GM23338 (cell line): ENCODE measurements around the gene DFFB. TPM values are rescaled to one million over a fixed set of nuclear protein-coding genes. Genes with fewer than 3 reads are reported as not detected.

Experiments
- ATAC-seq: fragments of 200-7000 bp; cut with Tn5 transposase; 3 replicates; pipeline ENCODE4 v1.9.1; 2020
- DNase-seq: peaks from one replicate; pipeline ENCODE4 v3.0.0-alpha.2; 2015; ENCODE audit warnings: low spot score
- H2AFZ ChIP-seq: fragments of 200-600 bp; sonication (generic); 2 replicates; pipeline ENCODE4 v1.8.0; 2016; ENCODE audit warnings: antibody characterized with exemption, mild to moderate bottlenecking, moderate library complexity
- H3F3A ChIP-seq: fragments of 200-600 bp; sonication (generic); replicated peaks from 2 replicates; pipeline ENCODE4 v1.8.0; 2017; ENCODE audit warnings: antibody characterized with exemption, mixed run types, low read depth
- H3K27ac ChIP-seq: fragments of 200-600 bp; sonication (generic); 2 replicates; pipeline ENCODE4 v1.6.1; 2016; ENCODE audit warnings: low read depth
- H3K27me3 ChIP-seq: fragments of 200-600 bp; sonication (generic); 2 replicates; pipeline ENCODE4 v1.8.0; 2016; ENCODE audit warnings: mild to moderate bottlenecking, mixed run types, moderate library complexity; ENCODE audit not compliant: insufficient read depth
- H3K36me3 ChIP-seq: fragments of 200-600 bp; sonication (generic); 2 replicates; pipeline ENCODE4 v1.8.0; 2016; ENCODE audit warnings: mild to moderate bottlenecking; ENCODE audit not compliant: insufficient read depth
- H3K4me1 ChIP-seq: fragments of 200-600 bp; sonication (generic); 2 replicates; pipeline ENCODE4 v1.8.0; 2016; ENCODE audit warnings: mild to moderate bottlenecking, moderate library complexity; ENCODE audit not compliant: insufficient read depth
- H3K4me2 ChIP-seq: fragments of 200-600 bp; sonication (generic); 2 replicates; pipeline ENCODE4 v1.7.1; 2017; ENCODE audit warnings: mixed run types
- H3K4me3 ChIP-seq: fragments of 200-600 bp; sonication (generic); 2 replicates; pipeline ENCODE4 v1.6.1; 2016; ENCODE audit warnings: mixed run types
- H3K79me2 ChIP-seq: fragments of 200-600 bp; sonication (generic); replicated peaks from 2 replicates; pipeline ENCODE4 v1.8.0; 2017; ENCODE audit warnings: mild to moderate bottlenecking; ENCODE audit not compliant: insufficient read depth
- H3K9me2 ChIP-seq: fragments of 200-600 bp; sonication (generic); 2 replicates; pipeline ENCODE4 v1.8.0; 2017; ENCODE audit not compliant: insufficient read depth
- H4K20me1 ChIP-seq: fragments of 200-600 bp; sonication (generic); replicated peaks from 2 replicates; pipeline ENCODE4 v1.8.0; 2017; ENCODE audit warnings: mild to moderate bottlenecking; ENCODE audit not compliant: insufficient read depth
- H3K27ac Mint-ChIP-seq: 2 replicates; pipeline ENCODE4 v1.8.0; 2020; ENCODE audit warnings: inconsistent platforms, mild to moderate bottlenecking, moderate library complexity, mixed read lengths
- H3K27me3 Mint-ChIP-seq: 3 replicates; pipeline ENCODE4 v1.8.0; 2022; ENCODE audit warnings: low read depth, mild to moderate bottlenecking, moderate library complexity, mixed read lengths, inconsistent platforms; ENCODE audit not compliant: insufficient read depth, poor library complexity
- H3K36me3 Mint-ChIP-seq: 3 replicates; pipeline ENCODE4 v1.8.0; 2021; ENCODE audit warnings: low read depth, mild to moderate bottlenecking, inconsistent platforms, moderate library complexity, mixed read lengths
- H3K4me1 Mint-ChIP-seq: 3 replicates; pipeline ENCODE4 v1.8.0; 2020; ENCODE audit warnings: mild to moderate bottlenecking, inconsistent platforms, mixed read lengths
- H3K4me3 Mint-ChIP-seq: 3 replicates; pipeline ENCODE4 v1.8.0; 2021; ENCODE audit warnings: moderate library complexity, mild to moderate bottlenecking, inconsistent platforms, mixed read lengths
- H3K9me3 Mint-ChIP-seq: 3 replicates; pipeline ENCODE4 v1.8.0; 2020; ENCODE audit warnings: moderate library complexity, mild to moderate bottlenecking, inconsistent platforms, mixed read lengths
- CREB1 ChIP-seq: fragments of 250-450 bp; sonication (Bioruptor Pico); IDR thresholded peaks from 2 replicates; pipeline ENCODE4 v1.5.0; 2020; ENCODE audit warnings: low read depth, mild to moderate bottlenecking, moderate library complexity
- CTCF ChIP-seq, 2 experiments: fragments of 200-600 bp in 1 of 2; sonication (generic) in 1 of 2; conservative IDR thresholded peaks; 2 replicates each; pipeline versions ENCODE4 v1.5.1 to v1.6.1; 2016 to 2017; ENCODE audit warnings: antibody characterized with exemption in 2 of 2, low read depth in 2 of 2, mild to moderate bottlenecking in 2 of 2, moderate library complexity in 1 of 2
- ETS1 ChIP-seq: IDR thresholded peaks from 2 replicates; pipeline ENCODE4 v1.6.1; 2016; ENCODE audit warnings: antibody characterized with exemption
- EZH2 ChIP-seq: fragments of 200-600 bp; sonication (generic); IDR thresholded peaks from one replicate; pipeline ENCODE4 v1.8.0; 2017; ENCODE audit warnings: antibody characterized with exemption, mild to moderate bottlenecking, low read depth; ENCODE audit not compliant: unreplicated experiment
- EZH2phosphoT487 ChIP-seq: fragments of 200-600 bp; sonication (generic); IDR thresholded peaks from one replicate; pipeline ENCODE4 v1.8.1; 2018; ENCODE audit warnings: antibody characterized with exemption; ENCODE audit not compliant: unreplicated experiment
- JUNB ChIP-seq: IDR thresholded peaks from one replicate; pipeline ENCODE4 v1.6.1; 2016; ENCODE audit warnings: antibody characterized with exemption; ENCODE audit not compliant: unreplicated experiment
- NANOG ChIP-seq: IDR thresholded peaks from 2 replicates; pipeline ENCODE4 v1.6.1; 2016; ENCODE audit warnings: antibody characterized with exemption, borderline replicate concordance
- POLR2AphosphoS5 ChIP-seq: IDR thresholded peaks from 2 replicates; pipeline ENCODE4 v1.6.1; 2016; ENCODE audit warnings: antibody characterized with exemption, low read depth
- STAT1 ChIP-seq: IDR thresholded peaks from one replicate; pipeline ENCODE4 v1.6.1; 2016; ENCODE audit warnings: antibody characterized with exemption; ENCODE audit not compliant: unreplicated experiment
- ZNF114 ChIP-seq: fragments of 250-450 bp; sonication (Bioruptor Pico); IDR thresholded peaks from 2 replicates; pipeline ENCODE4 v1.5.0; 2020; ENCODE audit warnings: mild to moderate bottlenecking, moderate library complexity
- ZNF331 ChIP-seq: fragments of 250-450 bp; sonication (Bioruptor Pico); IDR thresholded peaks from 2 replicates; pipeline ENCODE4 v1.5.0; 2020; ENCODE audit warnings: low read depth, mild to moderate bottlenecking, moderate library complexity
- polyA plus RNA-seq: library from polyadenylated mRNA; unstranded; fragments of >200 nt; fragmentation: Nextera tagmentation; extraction: Ambion mirVana; gene quantifications from 2 replicates; pipeline ENCODE4 v1.2.1, GENCODE V29; 2016
- total RNA-seq: library from RNA; depleted of rRNA; stranded (reverse); fragments of >200 nt; shearing (Covaris generic); gene quantifications from 2 replicates; pipeline ENCODE4 v1.2.3, GENCODE V29; 2014
- TF ChIP-seq, protein P1 (sequence below): fragments of 250-450 bp; sonication (Bioruptor Pico); IDR thresholded peaks from 2 replicates; pipeline ENCODE4 v1.5.0; 2020; ENCODE audit warnings: mild to moderate bottlenecking, moderate library complexity
- TF ChIP-seq, protein P2 (sequence below): IDR thresholded peaks from one replicate; pipeline ENCODE4 v1.6.1; 2018; ENCODE audit warnings: antibody characterized with exemption; ENCODE audit not compliant: unreplicated experiment

Gene DFFB
- total and polyA plus RNA-seq, 2 experiments from 2014 or later: 6.5 to 18.1 TPM

DNA sequence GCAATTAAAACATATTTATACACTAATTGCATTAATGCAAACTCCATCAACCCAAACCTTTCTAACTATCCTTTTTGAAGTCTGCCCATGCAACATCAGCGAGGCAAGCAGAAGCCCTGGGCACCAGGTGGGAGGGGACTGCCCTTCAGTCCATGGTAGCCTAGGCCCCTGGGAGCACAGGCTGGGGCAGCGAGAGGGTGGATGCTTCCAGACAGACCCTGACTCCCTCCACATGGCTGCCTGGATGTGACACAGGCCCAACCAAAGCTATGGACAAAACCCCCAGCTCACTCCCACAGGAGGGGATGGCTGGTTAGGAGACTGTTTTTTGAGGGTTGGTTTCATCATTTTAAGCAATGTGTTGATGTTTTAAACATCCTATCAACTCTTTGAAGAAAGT, 43.2 kb upstream of the DFFB start:
- Histone ChIP-seq H3F3A (no peaks in the 10 kb centered on the region), H3K27me3 (no peaks in the 10 kb centered on the region), H3K79me2 (no peaks in the 10 kb centered on the region), H3K4me2 (no peak overlapping the region), H3K4me3 (no peak overlapping the region), H3K36me3 (no peaks in the 10 kb centered on the region), H3K9me2 (no peaks in the 10 kb centered on the region), H2AFZ (no peak overlapping the region), H4K20me1 (no peaks in the 10 kb centered on the region), H3K4me1 (no peaks in the 10 kb centered on the region), H3K27ac (no peak overlapping the region)
- H3K4me1 Mint-ChIP-seq: peaks cover 6% of the 10 kb centered on the region
- no peak for ATAC-seq
- peaks cover 5% of the 10 kb centered on the region; the same call in 2 of the 3 replicates for H3K36me3 Mint-ChIP-seq
- H3K27ac Mint-ChIP-seq: no peak overlapping the region
- peaks cover 9% of the 10 kb centered on the region for H3K9me3 Mint-ChIP-seq
- H3K4me3 Mint-ChIP-seq: no peak overlapping the region
- no peak for DNase-seq
- TF ChIP-seq EZH2 (no peak), CREB1 (CRISPR knock-in tag) (no peak), ZNF114 (CRISPR knock-in tag) (no peak), JUNB (no peak), ETS1 (no peak), STAT1 (no peak), EZH2phosphoT487 (no peak), NANOG (no peak), POLR2AphosphoS5 (no peak), CTCF (conservative IDR thresholded peaks at IDR 0.05; ENCODE audit: low read depth in 2 of 2) (no peak), ZNF331 (CRISPR knock-in tag) (no peak)
- TF ChIP-seq, protein P1, sequence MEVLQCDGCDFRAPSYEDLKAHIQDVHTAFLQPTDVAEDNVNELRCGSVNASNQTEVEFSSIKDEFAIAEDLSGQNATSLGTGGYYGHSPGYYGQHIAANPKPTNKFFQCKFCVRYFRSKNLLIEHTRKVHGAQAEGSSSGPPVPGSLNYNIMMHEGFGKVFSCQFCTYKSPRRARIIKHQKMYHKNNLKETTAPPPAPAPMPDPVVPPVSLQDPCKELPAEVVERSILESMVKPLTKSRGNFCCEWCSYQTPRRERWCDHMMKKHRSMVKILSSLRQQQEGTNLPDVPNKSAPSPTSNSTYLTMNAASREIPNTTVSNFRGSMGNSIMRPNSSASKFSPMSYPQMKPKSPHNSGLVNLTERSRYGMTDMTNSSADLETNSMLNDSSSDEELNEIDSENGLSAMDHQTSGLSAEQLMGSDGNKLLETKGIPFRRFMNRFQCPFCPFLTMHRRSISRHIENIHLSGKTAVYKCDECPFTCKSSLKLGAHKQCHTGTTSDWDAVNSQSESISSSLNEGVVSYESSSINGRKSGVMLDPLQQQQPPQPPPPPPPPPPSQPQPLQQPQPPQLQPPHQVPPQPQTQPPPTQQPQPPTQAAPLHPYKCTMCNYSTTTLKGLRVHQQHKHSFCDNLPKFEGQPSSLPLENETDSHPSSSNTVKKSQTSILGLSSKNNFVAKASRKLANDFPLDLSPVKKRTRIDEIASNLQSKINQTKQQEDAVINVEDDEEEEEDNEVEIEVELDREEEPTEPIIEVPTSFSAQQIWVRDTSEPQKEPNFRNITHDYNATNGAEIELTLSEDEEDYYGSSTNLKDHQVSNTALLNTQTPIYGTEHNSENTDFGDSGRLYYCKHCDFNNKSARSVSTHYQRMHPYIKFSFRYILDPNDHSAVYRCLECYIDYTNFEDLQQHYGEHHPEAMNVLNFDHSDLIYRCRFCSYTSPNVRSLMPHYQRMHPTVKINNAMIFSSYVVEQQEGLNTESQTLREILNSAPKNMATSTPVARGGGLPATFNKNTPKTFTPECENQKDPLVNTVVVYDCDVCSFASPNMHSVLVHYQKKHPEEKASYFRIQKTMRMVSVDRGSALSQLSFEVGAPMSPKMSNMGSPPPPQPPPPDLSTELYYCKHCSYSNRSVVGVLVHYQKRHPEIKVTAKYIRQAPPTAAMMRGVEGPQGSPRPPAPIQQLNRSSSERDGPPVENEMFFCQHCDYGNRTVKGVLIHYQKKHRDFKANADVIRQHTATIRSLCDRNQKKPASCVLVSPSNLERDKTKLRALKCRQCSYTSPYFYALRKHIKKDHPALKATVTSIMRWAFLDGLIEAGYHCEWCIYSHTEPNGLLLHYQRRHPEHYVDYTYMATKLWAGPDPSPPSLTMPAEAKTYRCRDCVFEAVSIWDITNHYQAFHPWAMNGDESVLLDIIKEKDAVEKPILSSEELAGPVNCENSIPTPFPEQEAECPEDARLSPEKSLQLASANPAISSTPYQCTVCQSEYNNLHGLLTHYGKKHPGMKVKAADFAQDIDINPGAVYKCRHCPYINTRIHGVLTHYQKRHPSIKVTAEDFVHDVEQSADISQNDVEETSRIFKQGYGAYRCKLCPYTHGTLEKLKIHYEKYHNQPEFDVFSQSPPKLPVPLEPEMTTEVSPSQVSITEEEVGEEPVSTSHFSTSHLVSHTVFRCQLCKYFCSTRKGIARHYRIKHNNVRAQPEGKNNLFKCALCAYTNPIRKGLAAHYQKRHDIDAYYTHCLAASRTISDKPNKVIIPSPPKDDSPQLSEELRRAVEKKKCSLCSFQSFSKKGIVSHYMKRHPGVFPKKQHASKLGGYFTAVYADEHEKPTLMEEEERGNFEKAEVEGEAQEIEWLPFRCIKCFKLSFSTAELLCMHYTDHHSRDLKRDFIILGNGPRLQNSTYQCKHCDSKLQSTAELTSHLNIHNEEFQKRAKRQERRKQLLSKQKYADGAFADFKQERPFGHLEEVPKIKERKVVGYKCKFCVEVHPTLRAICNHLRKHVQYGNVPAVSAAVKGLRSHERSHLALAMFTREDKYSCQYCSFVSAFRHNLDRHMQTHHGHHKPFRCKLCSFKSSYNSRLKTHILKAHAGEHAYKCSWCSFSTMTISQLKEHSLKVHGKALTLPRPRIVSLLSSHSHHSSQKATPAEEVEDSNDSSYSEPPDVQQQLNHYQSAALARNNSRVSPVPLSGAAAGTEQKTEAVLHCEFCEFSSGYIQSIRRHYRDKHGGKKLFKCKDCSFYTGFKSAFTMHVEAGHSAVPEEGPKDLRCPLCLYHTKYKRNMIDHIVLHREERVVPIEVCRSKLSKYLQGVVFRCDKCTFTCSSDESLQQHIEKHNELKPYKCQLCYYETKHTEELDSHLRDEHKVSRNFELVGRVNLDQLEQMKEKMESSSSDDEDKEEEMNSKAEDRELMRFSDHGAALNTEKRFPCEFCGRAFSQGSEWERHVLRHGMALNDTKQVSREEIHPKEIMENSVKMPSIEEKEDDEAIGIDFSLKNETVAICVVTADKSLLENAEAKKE (CRISPR knock-in tag): no peak
- TF ChIP-seq, protein P2, sequence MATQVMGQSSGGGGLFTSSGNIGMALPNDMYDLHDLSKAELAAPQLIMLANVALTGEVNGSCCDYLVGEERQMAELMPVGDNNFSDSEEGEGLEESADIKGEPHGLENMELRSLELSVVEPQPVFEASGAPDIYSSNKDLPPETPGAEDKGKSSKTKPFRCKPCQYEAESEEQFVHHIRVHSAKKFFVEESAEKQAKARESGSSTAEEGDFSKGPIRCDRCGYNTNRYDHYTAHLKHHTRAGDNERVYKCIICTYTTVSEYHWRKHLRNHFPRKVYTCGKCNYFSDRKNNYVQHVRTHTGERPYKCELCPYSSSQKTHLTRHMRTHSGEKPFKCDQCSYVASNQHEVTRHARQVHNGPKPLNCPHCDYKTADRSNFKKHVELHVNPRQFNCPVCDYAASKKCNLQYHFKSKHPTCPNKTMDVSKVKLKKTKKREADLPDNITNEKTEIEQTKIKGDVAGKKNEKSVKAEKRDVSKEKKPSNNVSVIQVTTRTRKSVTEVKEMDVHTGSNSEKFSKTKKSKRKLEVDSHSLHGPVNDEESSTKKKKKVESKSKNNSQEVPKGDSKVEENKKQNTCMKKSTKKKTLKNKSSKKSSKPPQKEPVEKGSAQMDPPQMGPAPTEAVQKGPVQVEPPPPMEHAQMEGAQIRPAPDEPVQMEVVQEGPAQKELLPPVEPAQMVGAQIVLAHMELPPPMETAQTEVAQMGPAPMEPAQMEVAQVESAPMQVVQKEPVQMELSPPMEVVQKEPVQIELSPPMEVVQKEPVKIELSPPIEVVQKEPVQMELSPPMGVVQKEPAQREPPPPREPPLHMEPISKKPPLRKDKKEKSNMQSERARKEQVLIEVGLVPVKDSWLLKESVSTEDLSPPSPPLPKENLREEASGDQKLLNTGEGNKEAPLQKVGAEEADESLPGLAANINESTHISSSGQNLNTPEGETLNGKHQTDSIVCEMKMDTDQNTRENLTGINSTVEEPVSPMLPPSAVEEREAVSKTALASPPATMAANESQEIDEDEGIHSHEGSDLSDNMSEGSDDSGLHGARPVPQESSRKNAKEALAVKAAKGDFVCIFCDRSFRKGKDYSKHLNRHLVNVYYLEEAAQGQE: no peak
- peaks cover 3% of the 10 kb centered on the region for H3K27me3 Mint-ChIP-seq
